ENCODE results near the gene LANCL3.
"Not testable (repeated sequence)": the region's sequence is repeated elsewhere in the genome, so short reads cannot be mapped to it uniquely, and the experiment has no call there.

LANCL3 gene

GRCh38 chrX:37571426-37572107 is at the start of gene LANCL3:
Gene LANCL3, plus strand, starts transcription at chrX:37571661. Its CDS starts 210 bp downstream, at chrX:37571871.
- DNase-seq, result peak; percentile 28

GRCh38 chrX:37523673-37524072 is 47.8 kb upstream of the LANCL3 start:
- not testable (repeated sequence) for DNase-seq

- DNase-seq, result no peak
Measured at GRCh38 chrX:37541991-37542390, 29.5 kb upstream of the LANCL3 start.

- no peak for DNase-seq
Measured at GRCh38 chrX:37542791-37543190, 28.7 kb upstream of the LANCL3 start.

GRCh38 chrX:37543324-37543723 is 28.1 kb upstream of the LANCL3 start:
- DNase-seq, result no peak

GRCh38 chrX:37544531-37544930 is 26.9 kb upstream of the LANCL3 start:
- DNase-seq, result not testable (repeated sequence)

- no peak for DNase-seq
Measured at GRCh38 chrX:37545066-37545465, 26.4 kb upstream of the LANCL3 start.

- not testable (repeated sequence) for DNase-seq
Measured at GRCh38 chrX:37549619-37550018, 21.8 kb upstream of the LANCL3 start.

GRCh38 chrX:37553476-37553875 is 18.0 kb upstream of the LANCL3 start:
- DNase-seq, result no peak

GRCh38 chrX:37565254-37565653 is 6.2 kb upstream of the LANCL3 start:
- not testable (repeated sequence) for DNase-seq

GRCh38 chrX:37570349-37570748 is 1.1 kb upstream of the LANCL3 start:
- not testable (repeated sequence) for DNase-seq

- DNase-seq, result not testable (repeated sequence)
Measured at GRCh38 chrX:37572108-37572587, 687 bp downstream of the LANCL3 start.

- not testable (repeated sequence) for DNase-seq
Measured at GRCh38 chrX:37573121-37573520, 1.7 kb downstream of the LANCL3 start.

- DNase-seq, result no peak
Measured at GRCh38 chrX:37578045-37578444, 6.6 kb downstream of the LANCL3 start.

- no peak for DNase-seq
Measured at GRCh38 chrX:37580080-37580479, 8.6 kb downstream of the LANCL3 start.

- DNase-seq, result not testable (repeated sequence)
Measured at GRCh38 chrX:37587337-37587736, 15.9 kb downstream of the LANCL3 start.

- DNase-seq, result no peak
Measured at GRCh38 chrX:37590047-37590446, 18.6 kb downstream of the LANCL3 start.

GRCh38 chrX:37594755-37595382 is 23.4 kb downstream of the LANCL3 start:
- DNase-seq, result no peak

- DNase-seq, result no peak
Measured at GRCh38 chrX:37599729-37600128, 28.3 kb downstream of the LANCL3 start.

- no peak for DNase-seq
Measured at GRCh38 chrX:37603938-37604409, 32.5 kb downstream of the LANCL3 start.

GRCh38 chrX:37607243-37607642 is 35.8 kb downstream of the LANCL3 start:
- DNase-seq, result no peak

GRCh38 chrX:37608156-37608555 is 36.7 kb downstream of the LANCL3 start:
- DNase-seq, result no peak

- DNase-seq, result no peak
Measured at GRCh38 chrX:37609727-37610126, 38.3 kb downstream of the LANCL3 start.

- no peak for DNase-seq
Measured at GRCh38 chrX:37613933-37614332, 42.5 kb downstream of the LANCL3 start.

All from activated CD4-positive, CD25-positive, alpha-beta regulatory T cell treated with anti-CD3 and anti-CD28 coated beads, Interleukin-2, amount 50 U/mL, for 72 hours (primary cell).